Measurements from ENCODE around the gene RPL13.

DNA sequence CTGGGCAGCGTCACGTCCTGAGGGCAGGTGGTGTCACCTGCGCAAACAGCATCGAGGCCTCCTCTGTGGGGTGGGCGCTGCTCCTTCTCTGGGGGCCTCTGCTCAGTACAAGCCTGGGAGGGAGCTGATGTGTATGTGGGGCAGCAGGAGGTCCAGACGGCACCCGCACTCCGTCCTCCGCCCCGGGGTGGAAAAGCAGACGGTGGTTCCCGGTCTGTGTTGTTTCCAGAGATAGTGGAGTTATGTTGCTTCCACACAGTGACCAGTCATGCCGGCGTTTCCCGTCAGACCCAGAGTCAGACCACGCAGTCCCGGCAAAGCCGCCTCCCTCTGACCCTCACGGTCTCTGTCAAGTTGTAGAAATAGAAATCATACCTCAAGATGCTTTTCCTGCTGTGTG, 13.7 kb upstream of the RPL13 start:
- no peak for TF ChIP-seq POLR2A (IDR thresholded peaks at IDR 0.05)
- TF ChIP-seq, protein P1, sequence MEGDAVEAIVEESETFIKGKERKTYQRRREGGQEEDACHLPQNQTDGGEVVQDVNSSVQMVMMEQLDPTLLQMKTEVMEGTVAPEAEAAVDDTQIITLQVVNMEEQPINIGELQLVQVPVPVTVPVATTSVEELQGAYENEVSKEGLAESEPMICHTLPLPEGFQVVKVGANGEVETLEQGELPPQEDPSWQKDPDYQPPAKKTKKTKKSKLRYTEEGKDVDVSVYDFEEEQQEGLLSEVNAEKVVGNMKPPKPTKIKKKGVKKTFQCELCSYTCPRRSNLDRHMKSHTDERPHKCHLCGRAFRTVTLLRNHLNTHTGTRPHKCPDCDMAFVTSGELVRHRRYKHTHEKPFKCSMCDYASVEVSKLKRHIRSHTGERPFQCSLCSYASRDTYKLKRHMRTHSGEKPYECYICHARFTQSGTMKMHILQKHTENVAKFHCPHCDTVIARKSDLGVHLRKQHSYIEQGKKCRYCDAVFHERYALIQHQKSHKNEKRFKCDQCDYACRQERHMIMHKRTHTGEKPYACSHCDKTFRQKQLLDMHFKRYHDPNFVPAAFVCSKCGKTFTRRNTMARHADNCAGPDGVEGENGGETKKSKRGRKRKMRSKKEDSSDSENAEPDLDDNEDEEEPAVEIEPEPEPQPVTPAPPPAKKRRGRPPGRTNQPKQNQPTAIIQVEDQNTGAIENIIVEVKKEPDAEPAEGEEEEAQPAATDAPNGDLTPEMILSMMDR (IDR thresholded peaks at IDR 0.05) = no peak

Measured in sigmoid colon (tissue), 3 donors.